ENCODE results near the gene GCDH. TPM values are rescaled to one million over a fixed set of nuclear protein-coding genes. Genes with fewer than 3 reads are reported as not detected.

GCDH gene
- total RNA-seq, 2 donors from 2014 or later, result 66.4 to 81.7 TPM

DNA sequence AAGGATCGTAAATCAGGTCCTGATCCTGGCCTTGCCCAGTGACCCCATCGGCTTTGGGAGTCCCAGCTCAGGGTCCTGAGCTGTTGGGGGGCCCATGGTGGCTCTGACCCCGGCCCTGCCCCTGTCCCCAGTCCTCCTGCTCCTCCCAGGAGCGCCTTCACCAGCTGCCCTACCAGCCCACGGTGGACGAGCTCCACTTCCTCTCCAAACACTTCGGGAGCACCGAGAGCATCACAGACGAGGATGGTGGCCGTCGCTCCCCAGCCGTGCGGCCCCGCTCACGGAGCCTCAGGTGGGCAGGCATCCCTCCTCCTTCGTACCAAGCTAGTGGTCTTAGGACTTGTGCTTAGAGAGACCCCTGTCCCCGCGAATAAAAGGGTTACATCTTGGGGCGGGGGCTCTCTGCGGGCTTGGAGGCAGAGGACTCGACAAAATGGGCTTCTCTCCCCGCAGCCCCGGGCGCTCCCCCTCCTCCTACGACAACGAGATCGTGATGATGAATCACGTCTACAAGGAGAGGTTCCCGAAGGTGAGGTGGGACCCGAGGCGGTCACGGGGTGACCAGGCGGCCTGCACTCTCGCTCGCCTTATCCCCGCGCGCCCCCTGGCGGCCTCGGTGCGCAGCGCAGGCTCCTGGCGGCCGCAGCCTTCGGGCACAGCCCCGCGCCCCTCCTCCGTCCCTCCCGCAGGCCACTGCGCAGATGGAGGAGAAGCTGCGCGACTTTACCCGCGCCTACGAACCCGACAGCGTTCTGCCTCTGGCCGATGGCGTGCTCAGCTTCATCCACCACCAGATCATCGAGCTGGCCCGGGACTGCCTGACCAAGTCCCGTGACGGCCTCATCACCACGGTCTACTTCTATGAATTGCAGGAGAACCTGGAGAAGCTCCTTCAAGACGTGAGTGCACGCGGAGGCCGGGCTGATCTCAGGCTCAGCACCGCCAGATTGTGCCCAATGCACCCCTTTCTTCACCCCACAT lies 43.5 kb upstream of the GCDH start:
- WGBS, result 11% methylated on average over 68 of the region's 69 CpGs
- peak; percentile 75 for DNase-seq (ENCODE audit: low spot score)
- Histone ChIP-seq H3K4me1 (replicated peaks) (no peaks in the 10 kb centered on the region), H3K9me3 (no peaks in the 10 kb centered on the region), H3K27me3 (replicated peaks; ENCODE audit: insufficient read depth) (peaks cover 3% of the 10 kb centered on the region), H3K36me3 (no peaks in the 10 kb centered on the region), H3K27ac (no peak overlapping the region), H3K4me3 (no peak overlapping the region)
- intact Hi-C loops (cut with DNase I), result loop anchor here (5.0 kb wide), 1 partner anchor 85 kb away; no protein-coding TSS in a partner anchor
- TF ChIP-seq POLR2A (IDR thresholded peaks at IDR 0.05) (no peak), POLR2AphosphoS5 (IDR thresholded peaks at IDR 0.05) (no peak)
- TF ChIP-seq, protein P1, sequence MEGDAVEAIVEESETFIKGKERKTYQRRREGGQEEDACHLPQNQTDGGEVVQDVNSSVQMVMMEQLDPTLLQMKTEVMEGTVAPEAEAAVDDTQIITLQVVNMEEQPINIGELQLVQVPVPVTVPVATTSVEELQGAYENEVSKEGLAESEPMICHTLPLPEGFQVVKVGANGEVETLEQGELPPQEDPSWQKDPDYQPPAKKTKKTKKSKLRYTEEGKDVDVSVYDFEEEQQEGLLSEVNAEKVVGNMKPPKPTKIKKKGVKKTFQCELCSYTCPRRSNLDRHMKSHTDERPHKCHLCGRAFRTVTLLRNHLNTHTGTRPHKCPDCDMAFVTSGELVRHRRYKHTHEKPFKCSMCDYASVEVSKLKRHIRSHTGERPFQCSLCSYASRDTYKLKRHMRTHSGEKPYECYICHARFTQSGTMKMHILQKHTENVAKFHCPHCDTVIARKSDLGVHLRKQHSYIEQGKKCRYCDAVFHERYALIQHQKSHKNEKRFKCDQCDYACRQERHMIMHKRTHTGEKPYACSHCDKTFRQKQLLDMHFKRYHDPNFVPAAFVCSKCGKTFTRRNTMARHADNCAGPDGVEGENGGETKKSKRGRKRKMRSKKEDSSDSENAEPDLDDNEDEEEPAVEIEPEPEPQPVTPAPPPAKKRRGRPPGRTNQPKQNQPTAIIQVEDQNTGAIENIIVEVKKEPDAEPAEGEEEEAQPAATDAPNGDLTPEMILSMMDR (IDR thresholded peaks at IDR 0.05), result peak; percentile 95 to 99 (median 97)

DNA sequence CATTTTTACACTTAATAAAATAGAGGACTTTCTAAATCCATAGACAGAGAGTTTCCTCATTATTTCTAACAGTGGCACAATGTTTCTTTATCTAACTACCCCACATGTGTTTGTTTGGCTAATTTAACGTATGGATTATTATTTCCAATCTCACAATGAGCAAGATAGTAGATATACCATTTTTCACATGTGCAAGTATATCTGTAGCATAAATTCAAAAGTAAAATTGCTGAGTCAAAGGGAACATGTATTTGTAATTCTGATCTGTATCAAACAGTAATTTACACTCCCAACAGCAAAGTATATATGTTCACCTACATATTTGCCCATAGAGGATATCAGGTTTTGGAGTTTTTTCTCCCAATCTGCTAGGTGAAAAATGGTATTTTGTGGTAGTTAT lies 34.3 kb upstream of the GCDH start:
- no peaks in the 10 kb centered on the region for H3K4me1 ChIP-seq (replicated peaks)
- H3K9me3 ChIP-seq, result no peaks in the 10 kb centered on the region
- no peaks in the 10 kb centered on the region for H3K27me3 ChIP-seq (replicated peaks; ENCODE audit: insufficient read depth)
- H3K4me3 ChIP-seq, result no peak overlapping the region
- 72% methylated on average over 1 of the region's 1 CpG for WGBS
- TF ChIP-seq POLR2A (IDR thresholded peaks at IDR 0.05) (no peak), POLR2AphosphoS5 (IDR thresholded peaks at IDR 0.05) (no peak)
- TF ChIP-seq, protein P1 (IDR thresholded peaks at IDR 0.05), result no peak
- intact Hi-C loops (cut with DNase I), result no loop called here
- no peaks in the 10 kb centered on the region for H3K36me3 ChIP-seq
- no peak overlapping the region for H3K27ac ChIP-seq
- DNase-seq (ENCODE audit: low spot score), result no peak

DNA sequence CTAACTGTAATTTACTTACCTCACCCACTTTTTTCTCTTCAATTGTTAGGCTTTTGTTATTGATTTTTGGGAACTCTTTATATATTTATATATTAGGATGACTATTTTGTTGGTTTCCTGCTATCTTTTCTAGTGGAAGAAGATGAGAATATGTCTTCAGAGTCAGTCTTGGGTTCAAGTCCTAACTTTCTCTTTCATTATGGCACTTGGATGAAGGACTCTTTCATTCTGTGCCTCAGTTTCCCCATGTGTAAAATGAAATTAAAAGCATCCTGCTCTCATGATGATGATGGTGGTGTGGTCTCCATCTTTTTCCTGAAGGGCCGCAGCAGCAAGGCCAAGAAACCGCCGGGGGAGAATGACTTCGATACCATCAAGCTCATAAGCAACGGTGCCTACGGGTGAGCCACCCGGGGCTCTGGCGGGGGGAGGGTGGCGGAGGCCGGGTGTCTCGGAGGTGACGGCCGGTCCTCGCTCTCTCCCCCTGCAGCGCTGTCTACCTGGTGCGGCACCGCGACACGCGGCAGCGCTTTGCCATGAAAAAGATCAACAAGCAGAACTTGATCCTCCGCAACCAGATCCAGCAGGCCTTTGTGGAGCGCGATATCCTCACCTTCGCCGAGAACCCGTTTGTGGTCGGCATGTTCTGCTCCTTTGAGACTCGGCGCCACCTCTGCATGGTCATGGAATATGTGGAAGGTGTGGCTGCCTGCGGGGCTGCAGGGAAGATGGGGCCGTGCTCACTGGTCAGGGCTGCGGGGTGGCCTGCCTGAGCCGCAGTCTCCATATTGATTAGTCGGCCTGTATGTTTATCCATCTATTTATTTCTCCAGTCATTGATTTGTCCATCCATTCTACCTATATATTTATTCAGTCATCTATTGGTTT lies 32.7 kb upstream of the GCDH start:
- TF ChIP-seq POLR2AphosphoS5 (IDR thresholded peaks at IDR 0.05) (no peak), POLR2A (IDR thresholded peaks at IDR 0.05) (no peak)
- TF ChIP-seq, protein P1 (IDR thresholded peaks at IDR 0.05), result no peak
- Histone ChIP-seq H3K4me3 (no peak overlapping the region), H3K27ac (no peak overlapping the region), H3K4me1 (replicated peaks) (no peaks in the 10 kb centered on the region), H3K27me3 (replicated peaks; ENCODE audit: insufficient read depth) (no peaks in the 10 kb centered on the region), H3K9me3 (no peaks in the 10 kb centered on the region), H3K36me3 (no peaks in the 10 kb centered on the region)
- intact Hi-C loops (cut with DNase I), result no loop called here
- 93% methylated on average over 35 of the region's 35 CpGs for WGBS
- no peak for DNase-seq (ENCODE audit: low spot score)

DNA sequence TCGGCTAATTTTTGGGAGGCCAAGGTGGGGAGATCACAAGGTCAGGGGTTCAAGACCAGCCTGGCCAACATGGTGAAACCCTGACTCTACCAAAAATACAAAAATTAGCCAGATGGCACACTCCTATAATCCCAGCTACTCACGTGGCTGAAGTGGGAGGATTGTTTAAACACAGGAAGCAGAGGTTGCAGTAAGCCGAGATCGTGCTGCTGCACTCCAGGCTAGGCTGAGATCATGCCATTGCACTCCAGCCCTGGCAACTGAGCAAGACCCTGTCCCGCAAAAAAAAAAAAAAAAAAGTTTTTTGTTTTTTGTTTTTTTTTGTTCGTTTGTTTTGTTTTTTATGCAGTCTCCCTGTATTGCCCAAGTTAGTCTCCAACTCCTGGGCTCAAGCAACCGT lies 31.4 kb upstream of the GCDH start:
- H3K9me3 ChIP-seq, result no peaks in the 10 kb centered on the region
- intact Hi-C loops (cut with DNase I), result no loop called here
- no peak for DNase-seq (ENCODE audit: low spot score)
- no peak overlapping the region for H3K27ac ChIP-seq
- H3K4me1 ChIP-seq (replicated peaks), result no peaks in the 10 kb centered on the region
- no peaks in the 10 kb centered on the region for H3K27me3 ChIP-seq (replicated peaks; ENCODE audit: insufficient read depth)
- WGBS, result 57% methylated on average over 7 of the region's 7 CpGs
- H3K4me3 ChIP-seq, result no peak overlapping the region
- TF ChIP-seq, protein P1 (IDR thresholded peaks at IDR 0.05), result no peak
- TF ChIP-seq POLR2AphosphoS5 (IDR thresholded peaks at IDR 0.05) (no peak), POLR2A (IDR thresholded peaks at IDR 0.05) (no peak)
- no peaks in the 10 kb centered on the region for H3K36me3 ChIP-seq
